ENCODE measurements around the gene VARS2.
"Not testable (repeated sequence)": the region's sequence is repeated elsewhere in the genome, so short reads cannot be mapped to it uniquely, and the experiment has no call there.

Gene VARS2

GRCh38 chr6:30966154-30966553 is 52.1 kb downstream of the VARS2 start:
- DNase-seq: no peak

GRCh38 chr6:30969171-30969570 is 55.1 kb downstream of the VARS2 start:
- not testable (repeated sequence) for DNase-seq

GRCh38 chr6:30970946-30971345 is 56.9 kb downstream of the VARS2 start:
- DNase-seq: no peak

- DNase-seq: no peak
Measured at GRCh38 chr6:30972816-30973215, 58.8 kb downstream of the VARS2 start.

DNA sequence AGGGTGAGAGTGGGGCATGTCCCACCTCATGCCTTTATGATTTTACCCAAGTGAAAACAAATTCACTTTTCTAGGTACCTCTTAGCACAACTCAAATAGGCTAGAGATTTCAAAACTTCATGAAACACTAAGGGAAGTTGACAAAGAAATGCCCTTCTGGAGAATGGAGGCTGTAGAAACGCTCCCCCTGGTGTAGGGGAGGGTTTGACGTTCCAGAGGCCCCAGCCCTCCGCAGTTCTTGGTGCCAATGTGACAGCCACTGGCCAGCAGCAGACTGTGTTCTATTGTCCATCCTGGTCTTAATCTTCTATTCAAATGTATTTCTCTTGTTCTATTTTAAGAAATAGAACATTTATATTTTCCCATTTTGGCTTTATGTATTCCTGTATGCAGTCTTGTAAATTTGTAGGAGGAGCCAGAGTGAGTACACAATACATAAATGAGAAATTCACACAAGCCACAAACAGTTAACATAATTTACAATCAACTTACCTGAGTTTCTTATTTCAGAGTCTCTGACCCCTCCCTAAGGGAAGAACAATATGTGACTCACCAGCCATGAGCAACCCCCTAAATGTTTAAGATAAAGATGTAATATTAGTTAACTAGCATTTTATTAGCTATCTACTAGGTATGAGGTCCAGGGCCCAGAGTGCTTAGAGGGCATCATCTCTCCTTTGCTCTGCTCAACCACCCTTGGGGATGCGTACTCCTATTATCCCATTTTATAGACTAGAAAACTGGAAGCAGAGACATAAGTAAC is 60.6 kb downstream of the VARS2 start:
- DNase-seq: no peak

Data from right forelimb (tissue), 1 donor.